Measurements from ENCODE around the gene STON2.
A peak's percentile ranks its signal among the peaks of the same experiment; 100 is the strongest.

The STON2 gene

GRCh38 chr14:81303258-81303935 lies 96.7 kb downstream of the STON2 start:
- DNase-seq (ENCODE audit: low read depth in 2 of 2), result peak; percentile 30 to 39

GRCh38 chr14:81302638-81303037 lies 97.5 kb downstream of the STON2 start:
- DNase-seq (ENCODE audit: low read depth in 2 of 2), result no peak

- no peak for DNase-seq (ENCODE audit: low read depth in 2 of 2)
These were observed 98.3 kb downstream of the STON2 start for GRCh38 chr14:81301813-81302212.

GRCh38 chr14:81301371-81301770 lies 98.8 kb downstream of the STON2 start:
- no peak for DNase-seq (ENCODE audit: low read depth in 2 of 2)

GRCh38 chr14:81298911-81299310 lies 101.2 kb downstream of the STON2 start:
- no peak for DNase-seq (ENCODE audit: low read depth in 2 of 2)

DNA sequence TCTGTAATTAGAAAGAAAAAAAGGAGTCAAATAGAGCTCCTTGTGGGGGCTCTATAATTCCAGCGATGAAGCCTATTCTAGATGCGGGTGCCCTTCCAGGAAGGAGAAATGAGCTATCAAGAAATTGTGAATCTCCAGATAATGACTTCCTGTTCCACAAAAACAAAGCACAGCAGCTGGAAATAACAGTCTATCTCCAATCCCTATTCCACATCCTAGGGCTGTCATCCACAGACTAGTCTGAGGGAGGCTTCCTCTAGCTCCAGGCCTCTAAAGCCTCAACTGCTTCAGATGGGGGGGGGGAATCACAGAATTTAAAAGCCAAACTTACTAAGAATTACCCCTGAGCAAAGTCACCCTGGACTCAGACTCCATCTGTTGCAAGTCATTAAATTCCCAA lies 102.0 kb downstream of the STON2 start:
- DNase-seq (ENCODE audit: low read depth in 2 of 2), result no peak

DNA sequence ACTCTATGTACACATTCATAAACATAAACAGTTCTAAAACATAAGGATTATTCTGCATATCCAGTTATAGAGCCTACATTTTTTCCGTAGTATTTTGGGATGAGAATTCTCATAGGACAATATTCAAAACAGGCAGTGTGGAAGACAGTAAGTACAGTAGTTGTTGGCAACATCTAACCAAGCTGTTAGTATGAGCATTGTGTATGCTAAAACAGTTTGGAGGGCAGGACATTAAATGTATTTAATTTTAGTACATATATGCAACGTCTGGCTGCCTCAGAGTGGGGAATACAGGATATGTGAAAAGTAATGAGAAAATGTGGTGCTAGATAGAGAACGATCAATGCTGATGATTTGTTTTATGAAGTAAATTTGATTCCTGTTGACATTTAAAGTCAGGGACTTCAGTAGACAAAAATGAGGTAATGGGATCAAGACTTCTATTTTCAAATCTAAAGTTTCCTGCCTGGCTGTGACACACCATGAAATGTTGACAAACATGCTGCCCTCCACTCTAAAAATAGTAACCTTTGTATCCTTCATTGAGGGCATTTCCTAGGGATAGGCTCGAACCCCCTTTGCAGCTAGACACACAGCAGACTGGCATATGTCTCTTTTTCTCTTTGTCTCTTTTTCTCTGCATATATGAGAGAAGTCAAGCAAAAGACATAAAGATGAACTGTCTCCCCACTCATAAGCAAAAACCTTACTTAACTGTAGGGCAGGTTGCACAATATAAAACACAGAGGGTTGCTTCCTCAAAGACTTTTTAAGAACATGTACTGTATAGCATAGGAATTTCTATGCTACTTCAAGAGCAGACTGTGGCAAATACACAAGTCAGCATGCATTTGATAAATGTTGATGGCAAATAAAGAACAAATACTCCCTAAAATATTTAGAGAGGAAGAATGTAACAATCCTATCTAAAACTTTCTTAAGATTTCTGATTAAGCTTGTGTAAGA lies 103.9 kb downstream of the STON2 start:
- no peak for DNase-seq (ENCODE audit: low read depth in 2 of 2)

DNA sequence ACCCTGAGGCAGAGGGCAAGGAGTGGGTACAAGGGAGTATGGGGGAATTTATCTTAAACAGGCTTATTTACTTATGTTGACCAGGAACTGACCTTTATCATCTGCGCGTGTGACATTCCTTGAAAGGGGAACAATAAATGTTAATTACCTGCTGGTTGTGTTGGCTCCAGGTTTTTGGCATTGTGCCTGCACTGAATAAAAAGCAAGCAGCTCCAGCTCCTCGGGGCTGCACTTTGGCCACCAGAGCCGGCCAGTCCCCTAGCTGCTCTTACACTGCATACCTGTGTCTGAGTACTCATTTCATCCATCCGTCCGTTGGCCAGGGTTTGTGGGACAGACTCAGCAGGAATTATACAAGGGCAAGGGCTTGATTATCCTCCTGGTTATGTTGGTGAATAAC lies 110.6 kb downstream of the STON2 start:
- no peak for DNase-seq (ENCODE audit: low read depth in 2 of 2)

GRCh38 chr14:81286574-81287370 lies 113.4 kb downstream of the STON2 start:
- no peak for DNase-seq (ENCODE audit: low read depth in 2 of 2)

GRCh38 chr14:81285245-81285644 lies 114.9 kb downstream of the STON2 start:
- no peak for DNase-seq (ENCODE audit: low read depth in 2 of 2)

DNA sequence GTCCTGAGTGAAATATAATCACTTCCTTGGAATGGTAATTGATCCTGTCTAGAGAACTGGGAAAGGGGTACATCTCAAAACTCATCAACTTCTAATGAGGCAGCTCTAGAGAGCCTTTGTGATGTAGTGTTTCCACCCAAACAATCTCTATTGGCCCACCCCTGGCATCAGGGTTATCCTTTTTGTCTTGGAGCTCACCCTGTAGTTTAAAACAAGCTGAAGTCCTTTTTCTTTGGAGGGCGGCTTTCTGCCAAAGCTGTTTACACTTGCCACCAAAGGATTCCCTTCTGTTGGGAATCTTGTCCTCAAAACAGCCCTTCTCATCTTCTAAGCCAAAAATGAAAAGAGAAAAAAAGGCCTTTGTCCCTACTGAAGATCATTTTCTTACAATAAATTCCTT lies 118.8 kb downstream of the STON2 start:
- no peak for DNase-seq (ENCODE audit: low read depth in 2 of 2)

GRCh38 chr14:81280136-81280791 lies 119.9 kb downstream of the STON2 start:
- no peak for DNase-seq (ENCODE audit: low read depth in 2 of 2)

DNA sequence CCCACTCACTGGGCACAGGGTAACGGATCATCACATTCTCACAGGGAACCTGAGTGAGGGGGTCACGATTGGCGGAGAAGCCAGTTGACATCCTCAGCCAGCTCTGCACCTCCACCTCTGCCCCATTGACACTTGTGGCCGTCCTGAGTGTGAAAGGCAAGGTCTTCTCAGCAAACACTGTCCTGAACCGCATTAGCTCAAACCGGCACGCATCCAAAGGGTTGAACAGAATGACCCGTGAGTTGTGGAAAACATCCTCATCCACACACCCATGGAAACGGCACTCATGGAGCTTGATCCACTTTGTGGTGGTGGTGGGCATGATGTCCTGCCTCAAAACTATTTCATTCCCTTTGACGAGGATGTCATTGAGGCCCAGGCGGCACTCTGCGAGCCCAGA lies 123.0 kb downstream of the STON2 start:
- DNase-seq (ENCODE audit: low read depth in 2 of 2), result no peak

DNA sequence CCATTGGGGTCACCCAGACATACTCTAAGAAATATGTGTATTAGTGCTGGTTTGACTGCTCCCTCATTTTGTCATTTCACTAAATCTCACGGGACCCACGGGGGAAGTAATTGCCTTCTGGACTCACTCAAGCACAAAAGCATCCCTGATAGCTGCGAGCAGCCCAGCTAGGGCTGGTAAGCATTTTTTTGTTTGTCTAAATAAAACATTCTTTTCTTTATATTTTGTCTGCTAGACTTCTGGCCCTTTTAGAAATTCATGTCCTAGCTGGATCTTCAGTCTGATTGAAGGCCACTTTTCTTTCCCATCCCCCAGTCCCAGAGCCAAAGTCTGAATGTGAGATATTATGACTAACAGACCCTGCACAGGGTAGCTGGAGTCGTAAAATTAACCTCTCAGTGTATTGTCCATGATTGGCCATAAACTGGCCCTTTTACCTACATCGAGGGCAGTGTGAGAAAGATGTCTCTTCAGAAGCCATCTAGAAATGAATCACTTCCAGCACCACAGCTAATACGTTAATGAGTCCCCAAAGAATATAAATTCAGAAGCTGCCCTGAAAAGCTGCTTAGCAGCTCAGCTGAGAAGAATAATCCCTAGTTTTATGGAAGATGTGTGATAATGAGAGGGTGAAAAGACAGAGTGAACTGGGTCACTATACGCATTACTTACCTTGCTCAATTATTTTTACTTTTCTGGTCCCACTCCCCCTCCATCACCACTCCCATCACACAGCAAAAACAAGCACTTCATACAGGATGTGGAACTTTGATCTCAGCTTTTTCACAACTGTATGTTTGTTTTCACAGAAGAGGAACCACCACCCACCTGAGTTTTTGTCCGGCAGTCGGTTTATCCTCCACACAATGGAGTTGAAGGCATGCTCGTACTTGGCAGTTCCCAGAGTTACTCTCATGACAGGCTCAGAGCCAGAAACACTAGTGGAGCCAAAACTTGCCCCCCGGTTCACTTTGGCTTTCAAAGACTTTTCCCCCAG lies 123.8 kb downstream of the STON2 start:
- DNase-seq (ENCODE audit: low read depth in 2 of 2), result no peak

DNA sequence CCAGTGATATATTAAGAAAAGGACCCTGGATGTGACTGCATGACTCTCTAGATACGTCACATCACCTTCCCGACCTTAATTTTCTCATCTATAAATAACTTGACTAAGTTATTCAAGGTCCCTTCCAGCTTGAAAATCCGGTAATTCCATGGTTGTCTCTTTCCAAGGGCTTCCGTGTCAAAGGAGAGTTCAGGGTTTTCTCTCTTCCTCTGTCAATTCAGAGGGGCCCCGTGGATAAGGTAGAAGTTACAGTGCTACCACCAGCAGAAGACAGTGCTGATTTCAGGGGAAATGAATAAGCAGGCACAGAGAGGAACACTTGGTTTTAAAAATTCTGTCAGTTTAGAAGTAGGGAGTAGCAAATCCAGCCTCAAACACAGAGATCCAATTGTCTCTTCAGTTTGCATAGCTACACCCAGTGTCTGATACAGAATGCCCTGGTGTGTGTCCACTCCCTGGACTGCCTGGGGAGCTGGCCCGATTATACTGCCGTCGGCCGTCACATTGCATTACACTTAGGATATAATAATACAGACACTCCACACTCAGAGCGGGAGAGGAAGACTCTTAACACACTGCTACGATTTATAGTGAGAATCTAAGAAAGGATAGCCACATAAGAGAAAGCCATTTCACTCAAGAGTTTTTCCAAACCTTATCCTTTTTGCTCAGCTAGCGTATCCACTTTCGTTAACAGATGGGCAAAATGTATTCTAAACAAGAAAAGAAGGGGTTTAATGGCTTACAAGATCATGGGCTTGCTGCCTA lies 124.6 kb downstream of the STON2 start:
- DNase-seq (ENCODE audit: low read depth in 2 of 2), result no peak

DNA sequence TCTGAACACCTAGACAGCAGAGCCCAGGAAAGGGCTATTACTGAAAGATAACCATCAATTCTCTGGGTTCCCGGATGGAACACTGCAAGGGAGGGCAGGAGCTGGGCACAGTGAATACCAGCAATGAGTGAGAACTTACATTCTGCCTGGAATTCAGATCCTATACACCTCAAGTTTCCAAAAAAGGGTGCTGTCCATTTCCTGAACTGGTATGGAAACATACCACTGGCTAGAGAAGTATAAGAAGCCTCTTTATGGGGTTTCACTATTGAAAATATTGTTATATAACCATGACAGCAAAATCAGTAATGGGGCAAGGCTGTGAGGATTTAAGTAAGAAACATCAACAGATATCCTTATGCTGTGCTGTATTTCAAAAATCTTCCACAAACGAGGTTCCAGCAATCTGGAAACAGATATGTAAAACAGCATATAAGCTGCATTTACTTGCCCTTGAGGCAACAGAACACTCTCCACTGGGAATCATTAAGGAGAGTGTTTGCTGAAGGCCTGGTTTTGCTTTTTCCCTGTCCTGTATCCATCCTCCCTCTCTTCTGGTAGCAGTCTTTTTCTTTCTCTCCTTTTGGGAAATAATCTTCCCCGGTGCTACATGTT lies 126.1 kb downstream of the STON2 start:
- no peak for DNase-seq (ENCODE audit: low read depth in 2 of 2)

GRCh38 chr14:81273521-81273920 lies 126.6 kb downstream of the STON2 start:
- no peak for DNase-seq (ENCODE audit: low read depth in 2 of 2)

- DNase-seq (ENCODE audit: low read depth in 2 of 2), result no peak
These were observed 127.8 kb downstream of the STON2 start for GRCh38 chr14:81272317-81272716.

- DNase-seq (ENCODE audit: low read depth in 2 of 2), result no peak
These were observed 130.1 kb downstream of the STON2 start for GRCh38 chr14:81269979-81270375.
